ENCODE measurements around the gene TTLL1. TPM values are rescaled to one million over a fixed set of nuclear protein-coding genes. Genes with fewer than 3 reads are reported as not detected.

Gene TTLL1
- polyA plus RNA-seq, 3 donors, result 4.7 to 6.0 (median 5.6) TPM

- Mint-ChIP-seq H3K4me3 (peak overlapping the region; percentile 50 to 78), H3K36me3 (peaks cover 3% of the 10 kb centered on the region in 2 donors)
- H3K4me2 ChIP-seq (replicated peaks; ENCODE audit: extremely low read depth, low read length, poor library complexity, severe bottlenecking), result peak overlapping the region; percentile 46
These were observed 88.6 kb downstream of the TTLL1 start for GRCh38 chr22:43000441-43001175.

More at GRCh38 chr22:43000441-43001175, 88.6 kb downstream of the TTLL1 start:
- Histone ChIP-seq H3K36me3 (replicated peaks in 1 of 2; ENCODE audit: control insufficient read depth in 1 of 2, insufficient read depth in 2 of 2, low read length in 2 of 2) (no peaks in the 10 kb centered on the region), H3K27me3 (ENCODE audit: control insufficient read depth in 2 of 2, insufficient read depth in 2 of 2, low read length in 2 of 2) (no peaks in the 10 kb centered on the region), H3K9ac (ENCODE audit: insufficient read depth, low read length, poor library complexity, severe bottlenecking) (peak overlapping the region; percentile 47), H3K4me3 (replicated peaks in 1 of 3; ENCODE audit: low read depth in 2 of 3, low read length in 3 of 3) (peak overlapping the region in 1 of 3 experiments; percentile 29), H3K27ac (ENCODE audit: low read depth in 1 of 2, low read length in 2 of 2) (peak overlapping the region; percentile 54 to 67), H3K79me2 (ENCODE audit: insufficient read depth, low read length) (peaks cover 96% of the 10 kb centered on the region), H3K9me3 (replicated peaks in 1 of 2; ENCODE audit: control insufficient read depth in 1 of 2, insufficient read depth in 1 of 2, low read length in 2 of 2) (no peaks in the 10 kb centered on the region), H2AFZ (ENCODE audit: insufficient read depth, low read depth, low read length, poor library complexity, severe bottlenecking) (no peak overlapping the region), H4K20me1 (ENCODE audit: insufficient read depth, low read length) (peaks cover 90% of the 10 kb centered on the region), H3K4me1 (ENCODE audit: control insufficient read depth in 1 of 2, insufficient read depth in 2 of 2, low read length in 2 of 2) (peaks cover 82 to 97% of the 10 kb centered on the region in 2 donors)
- Mint-ChIP-seq H3K27me3 (ENCODE audit: low read depth in 3 of 3) (peaks cover 0 to 3% (median 0%) of the 10 kb centered on the region in 3 donors), H3K4me1 (peaks cover 94% of the 10 kb centered on the region), H3K9me3 (no peaks in the 10 kb centered on the region), H3K27ac (peak overlapping the region; percentile 79 to 90 (median 89))
- WGBS (ENCODE audit: insufficient coverage), result 82% methylated on average over 5 of the region's 8 CpGs
- peak; percentile 41 to 66 (median 47) for DNase-seq
- no peak for TF ChIP-seq CTCF (IDR thresholded peaks at IDR 0.05)
- intact Hi-C loops (cut with micrococcal nuclease), result loop anchor here in 1 of 2 donors (5.0 kb wide), 1 partner anchor 38 kb away; no protein-coding TSS in a partner anchor

All from CD14-positive monocyte (primary cell).